Adrenal gland (tissue), 12 donors: ENCODE results near the gene MYZAP. TPM values are rescaled to one million over a fixed set of nuclear protein-coding genes. Genes with fewer than 3 reads are reported as not detected.

Experiments
- DNase-seq, 7 donors: peaks; one replicate each; pipeline ENCODE4 v3.0.0-alpha.2; 2019 to 2020
- H3K27ac ChIP-seq, 5 donors: fragments of 200-600 bp; sonication (generic) in 4 of 5; 1 replicate in 3 of 5; 2 replicates in 2 of 5; pipeline versions ENCODE4 v1.5.1 to v1.8.0; 2016 to 2020; ENCODE audit warnings: mild to moderate bottlenecking in 1 of 5
- H3K27me3 ChIP-seq: fragments of 200-600 bp; 2 replicates; pipeline ENCODE4 v1.8.0; 2021
- H3K36me3 ChIP-seq, 2 donors: fragments of 200-600 bp; replicated peaks in 1 of 2; 1 replicate in 1 of 2; 2 replicates in 1 of 2; pipeline versions ENCODE4 v1.5.1 to v1.8.0; 2018 to 2022
- H3K4me1 ChIP-seq, 2 donors: fragments of 200-600 bp; replicated peaks in 1 of 2; 1 replicate in 1 of 2; 2 replicates in 1 of 2; pipeline versions ENCODE4 v1.5.1 to v1.8.0; 2018 to 2021
- H3K4me3 ChIP-seq, 4 donors: fragments of 200-600 bp; sonication (generic) in 3 of 4; one replicate each; pipeline ENCODE4 v1.5.1; 2016 to 2018
- H3K9me3 ChIP-seq, 3 donors: fragments of 200-600 bp; sonication (generic) in 1 of 3; replicated peaks in 1 of 3; 1 replicate in 2 of 3; 2 replicates in 1 of 3; pipeline versions ENCODE4 v1.5.1 to v1.8.0; 2016 to 2021
- POLR2A ChIP-seq, 2 donors: fragments of 450-650 bp; IDR thresholded peaks; one replicate each; pipeline ENCODE4 v1.6.1; 2017; ENCODE audit warnings: antibody characterized with exemption in 2 of 2, mild to moderate bottlenecking in 2 of 2, moderate library complexity in 1 of 2
- WGBS, 4 donors: extraction: QIAGEN DNeasy Blood & Tissue Kit in 2 of 4; methylation state at CpG; one replicate each; pipeline versions ENCODE4 v1.1.5 to v1.1.7; 2013 to 2017; 5-methylcytosine and 5-hydroxymethylcytosine counted together
- intact Hi-C, 2 donors: fragments of 100-400 bp; cut with DNase I; formaldehyde crosslinking; loops; one replicate each; pipeline versions ENCODE4 v1.14.1 to v1.15.0; 2022 to 2023
- polyA plus RNA-seq, 3 donors: library from polyadenylated mRNA; stranded (reverse); fragments of 200-250 nt in 2 of 3; fragments of 350-450 nt in 1 of 3; fragmentation: Illumina TruSeq in 1 of 3; extraction: RNeasy Lipid Tissue Mini Kit (QIAGEN cat#74804) in 1 of 3; gene quantifications; one replicate each; pipeline ENCODE4 v1.2.3, GENCODE V29; 2013 to 2014
- total RNA-seq, 9 donors: library from RNA; depleted of rRNA in 4 of 9; stranded (reverse); fragments of >200 nt in 4 of 9; fragments of 120-200 nt in 1 of 9; fragmentation: NEBNext Ultra II Directional in 1 of 9; extraction: Animal tissue kit (Norgen Biotek cat#: 25700) in 1 of 9; gene quantifications; one replicate each; pipeline versions ENCODE4 v1.1.0 to v1.2.4, GENCODE V29; 2013 to 2023
- TF ChIP-seq, protein P1 (sequence below), 6 experiments: fragments of 450-650 bp in 4 of 6; fragments of 200-600 bp in 2 of 6; sonication (generic) in 1 of 6; IDR thresholded peaks; 1 replicate in 5 of 6; 2 replicates in 1 of 6; pipeline versions ENCODE4 v1.5.1 to v1.8.0; 2016 to 2021; ENCODE audit warnings: antibody characterized with exemption in 6 of 6, mild to moderate bottlenecking in 2 of 6, moderate library complexity in 1 of 6
- donor health status: healthy with polysubstance abuse.
- donor health status: Bipolar disorder and iron deficiency.
- donor health status: DM: yes; HTN: yes; CAD: no.
- donor health status: DM: no; HTN: no; CAD: no.
- donor health status: DM: no; HTN: no; CAD: no.
- donor health status: DM: yes; HTN: yes; CAD: no.

Gene MYZAP
- total and polyA plus RNA-seq, 12 donors, result 21.4 to 176 (median 70.6) TPM

DNA sequence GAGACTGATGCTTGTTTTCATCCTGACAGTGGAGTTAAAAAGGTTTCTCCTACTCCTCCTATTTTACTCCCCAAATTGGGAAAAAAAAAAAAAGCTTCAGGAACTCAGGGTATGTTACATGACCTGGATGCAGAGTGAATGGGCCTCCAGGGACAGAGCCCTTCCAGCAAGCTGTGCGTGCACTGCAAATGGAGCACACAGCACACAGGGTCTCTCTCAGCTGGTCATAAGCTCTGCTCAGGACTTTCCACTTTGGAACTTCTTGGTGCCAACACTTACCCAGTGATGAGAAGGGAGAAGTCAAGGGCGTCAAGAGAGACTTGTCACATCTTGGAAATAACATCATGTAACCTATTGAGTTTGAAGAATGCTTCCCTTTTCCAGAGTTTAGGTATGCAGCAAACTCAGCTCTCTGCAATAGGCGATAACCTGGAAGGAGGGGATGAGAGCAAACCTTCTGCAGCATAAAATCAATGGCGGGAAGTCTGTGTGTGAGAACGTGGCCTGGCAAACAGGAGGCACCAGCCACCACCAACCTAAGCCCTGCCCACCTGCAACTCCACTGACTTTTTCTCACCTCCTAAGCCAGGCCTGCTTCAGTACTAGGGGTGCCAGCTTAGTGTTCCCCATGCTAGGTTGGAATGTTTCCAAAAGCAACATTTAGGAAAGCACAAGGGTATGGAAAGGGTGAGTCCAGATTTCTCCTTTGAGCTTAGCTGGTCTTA is 39.8 kb downstream of the MYZAP start:
- intact Hi-C loops, result no loop called here
- H3K36me3 ChIP-seq, result peaks cover 0 to 35% of the 10 kb centered on the region in 2 donors
- no peak for TF ChIP-seq POLR2A (IDR thresholded peaks at IDR 0.05)
- TF ChIP-seq, protein P1, sequence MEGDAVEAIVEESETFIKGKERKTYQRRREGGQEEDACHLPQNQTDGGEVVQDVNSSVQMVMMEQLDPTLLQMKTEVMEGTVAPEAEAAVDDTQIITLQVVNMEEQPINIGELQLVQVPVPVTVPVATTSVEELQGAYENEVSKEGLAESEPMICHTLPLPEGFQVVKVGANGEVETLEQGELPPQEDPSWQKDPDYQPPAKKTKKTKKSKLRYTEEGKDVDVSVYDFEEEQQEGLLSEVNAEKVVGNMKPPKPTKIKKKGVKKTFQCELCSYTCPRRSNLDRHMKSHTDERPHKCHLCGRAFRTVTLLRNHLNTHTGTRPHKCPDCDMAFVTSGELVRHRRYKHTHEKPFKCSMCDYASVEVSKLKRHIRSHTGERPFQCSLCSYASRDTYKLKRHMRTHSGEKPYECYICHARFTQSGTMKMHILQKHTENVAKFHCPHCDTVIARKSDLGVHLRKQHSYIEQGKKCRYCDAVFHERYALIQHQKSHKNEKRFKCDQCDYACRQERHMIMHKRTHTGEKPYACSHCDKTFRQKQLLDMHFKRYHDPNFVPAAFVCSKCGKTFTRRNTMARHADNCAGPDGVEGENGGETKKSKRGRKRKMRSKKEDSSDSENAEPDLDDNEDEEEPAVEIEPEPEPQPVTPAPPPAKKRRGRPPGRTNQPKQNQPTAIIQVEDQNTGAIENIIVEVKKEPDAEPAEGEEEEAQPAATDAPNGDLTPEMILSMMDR (IDR thresholded peaks at IDR 0.05), result no peak
- WGBS, 4 donors, result 90 to 97% (median 93%) methylated on average over 5 of the region's 5 CpGs
- no peak for DNase-seq
- H3K4me3 ChIP-seq, result no peak overlapping the region
- no peaks in the 10 kb centered on the region for H3K9me3 ChIP-seq
- no peak overlapping the region for H3K27ac ChIP-seq
- peaks cover 7 to 32% of the 10 kb centered on the region in 2 donors for H3K4me1 ChIP-seq
- H3K27me3 ChIP-seq, result no peaks in the 10 kb centered on the region

DNA sequence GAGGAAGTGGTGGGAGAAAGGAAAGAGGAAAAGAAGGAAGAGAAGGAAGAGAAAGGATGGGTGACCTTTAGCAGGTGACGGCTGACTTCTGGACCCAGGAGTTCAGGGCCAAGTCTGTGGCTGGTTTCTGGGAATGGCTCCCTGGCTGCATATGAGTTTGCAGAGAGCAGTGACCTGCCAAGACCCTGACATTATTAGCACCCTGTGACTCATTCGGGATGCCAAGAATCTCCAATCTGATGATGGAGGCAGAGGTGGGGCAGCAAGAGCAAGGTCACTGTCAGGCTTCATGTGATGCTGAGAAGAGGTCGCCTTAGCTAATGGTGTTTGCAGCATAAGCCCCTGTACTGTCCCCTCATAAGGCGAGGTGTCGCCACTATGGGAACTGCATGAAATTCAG is 42.6 kb downstream of the MYZAP start:
- peaks cover 7 to 27% of the 10 kb centered on the region in 2 donors for H3K4me1 ChIP-seq
- no peak overlapping the region for H3K4me3 ChIP-seq
- H3K36me3 ChIP-seq, result peaks cover 0 to 44% of the 10 kb centered on the region in 2 donors
- DNase-seq, result peak; percentile 49 to 84 (median 78)
- no peaks in the 10 kb centered on the region for H3K9me3 ChIP-seq
- TF ChIP-seq POLR2A (IDR thresholded peaks at IDR 0.05), result no peak
- TF ChIP-seq, protein P1 (IDR thresholded peaks at IDR 0.05), result no peak
- H3K27me3 ChIP-seq, result no peaks in the 10 kb centered on the region
- H3K27ac ChIP-seq, result peak overlapping the region in 4 of 5 donors; percentile 27 to 69 (median 48)
- 62 to 91% (median 66%) methylated on average over 5 of the region's 5 CpGs for WGBS, 4 donors
- intact Hi-C loops, result no loop called here

DNA sequence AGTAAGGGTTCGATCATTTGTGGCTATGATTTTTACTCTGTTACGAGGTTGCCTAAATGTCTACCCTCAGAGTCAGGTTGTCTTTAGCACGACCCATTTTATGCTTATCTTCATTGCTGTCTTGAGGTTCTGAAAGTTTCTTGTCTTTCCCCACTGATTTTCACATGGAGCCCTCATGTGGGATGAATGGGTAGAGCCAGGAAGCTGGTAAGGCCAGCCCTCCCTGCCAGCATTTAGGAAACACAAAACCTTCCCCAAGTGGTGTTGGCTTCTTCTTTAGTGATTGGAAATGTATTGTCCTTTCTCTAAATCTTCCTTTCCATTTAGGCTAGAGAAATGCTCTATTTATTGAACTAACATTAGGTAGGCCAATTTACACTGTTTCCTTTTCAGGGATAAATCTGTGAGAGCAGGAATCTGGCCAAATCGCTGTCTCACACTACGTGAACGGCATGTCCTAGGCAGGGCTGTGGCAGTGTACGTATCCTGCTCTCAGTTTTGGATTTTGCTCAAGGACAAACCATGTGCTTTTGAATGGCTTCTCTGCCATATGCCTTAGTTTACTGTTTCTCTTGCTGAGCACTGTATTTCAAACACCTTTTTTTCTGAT is 43.7 kb downstream of the MYZAP start:
- TF ChIP-seq POLR2A (IDR thresholded peaks at IDR 0.05), result no peak
- TF ChIP-seq, protein P1 (IDR thresholded peaks at IDR 0.05), result peak in 2 of 6 experiments; percentile 8 to 15
- peaks cover 0 to 43% of the 10 kb centered on the region in 2 donors for H3K36me3 ChIP-seq
- DNase-seq, result peak; percentile 42 to 83 (median 67)
- WGBS, 4 donors, result 50 to 65% (median 53%) methylated on average over 7 of the region's 7 CpGs
- H3K4me1 ChIP-seq, result peaks cover 7 to 27% of the 10 kb centered on the region in 2 donors
- intact Hi-C loops, result no loop called here
- no peak overlapping the region for H3K4me3 ChIP-seq
- H3K27me3 ChIP-seq, result no peaks in the 10 kb centered on the region
- no peaks in the 10 kb centered on the region for H3K9me3 ChIP-seq
- peak overlapping the region in 4 of 5 donors; percentile 33 to 71 (median 65) for H3K27ac ChIP-seq

DNA sequence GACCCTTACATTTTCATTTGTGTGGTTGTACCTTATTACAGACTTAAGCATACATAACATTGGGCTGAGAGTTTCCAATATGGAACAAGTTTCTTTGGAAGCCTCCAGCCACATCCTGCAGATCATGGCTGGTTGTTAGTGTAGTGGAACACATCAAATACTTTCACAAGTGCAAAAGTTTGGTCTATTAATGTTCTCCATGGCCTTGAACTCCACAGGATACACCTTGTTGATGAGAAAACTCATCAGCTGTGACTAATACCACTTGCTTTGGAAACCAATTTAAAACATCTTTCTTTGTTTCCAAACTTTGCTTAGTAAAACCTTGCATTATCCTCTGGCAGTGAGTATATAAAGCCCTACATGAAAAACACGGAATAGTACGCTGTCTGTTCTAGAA is 46.1 kb downstream of the MYZAP start:
- Histone ChIP-seq H3K36me3 (peaks cover 0 to 42% of the 10 kb centered on the region in 2 donors), H3K27ac (no peak overlapping the region), H3K4me3 (no peak overlapping the region), H3K27me3 (no peaks in the 10 kb centered on the region), H3K9me3 (no peaks in the 10 kb centered on the region), H3K4me1 (peaks cover 7 to 27% of the 10 kb centered on the region in 2 donors)
- TF ChIP-seq POLR2A (IDR thresholded peaks at IDR 0.05), result no peak
- TF ChIP-seq, protein P1 (IDR thresholded peaks at IDR 0.05), result no peak
- no peak for DNase-seq
- 94 to 96% (median 95%) methylated on average over 2 of the region's 2 CpGs for WGBS, 4 donors
- intact Hi-C loops, result no loop called here
